SU-DHL-6 (cell line): Measurements from ENCODE around the gene RSPO1.

Source experiments
- H2AFZ ChIP-seq: fragments of 200-600 bp; sonication (generic); 2 replicates; pipeline ENCODE4 v1.6.1; 2014; ENCODE audit warnings: low read depth, mild to moderate bottlenecking, moderate library complexity, mixed read lengths, antibody characterized with exemption, low read length; ENCODE audit not compliant: severe bottlenecking
- H3F3A ChIP-seq: fragments of 200-600 bp; shearing (Covaris generic); 2 replicates; pipeline ENCODE4 v1.6.0; 2016; ENCODE audit warnings: antibody characterized with exemption, mild to moderate bottlenecking; ENCODE audit not compliant: insufficient read depth
- H3K27ac ChIP-seq: fragments of 200-600 bp; sonication (generic); 2 replicates; pipeline ENCODE4 v1.5.1; 2016; ENCODE audit warnings: low read depth, mild to moderate bottlenecking, low read length, moderate library complexity, mixed read lengths
- H3K27me3 ChIP-seq: fragments of 200-600 bp; sonication (generic), shearing (Covaris generic); 2 replicates; pipeline ENCODE4 v1.6.0; 2014; ENCODE audit warnings: mild to moderate bottlenecking, low read length
- H3K36me3 ChIP-seq: fragments of 200-600 bp; sonication (generic); 2 replicates; pipeline ENCODE4 v1.6.1; 2014; ENCODE audit warnings: mild to moderate bottlenecking, low read length, mixed read lengths
- H3K4me2 ChIP-seq: fragments of 300-600, 200-600 bp; shearing (Covaris generic), sonication (generic); 2 replicates; pipeline ENCODE4 v1.6.0; 2014; ENCODE audit warnings: low read length, low read depth, mild to moderate bottlenecking; ENCODE audit not compliant: poor library complexity, severe bottlenecking
- H3K4me3 ChIP-seq: fragments of 200-600 bp; sonication (generic); 2 replicates; pipeline ENCODE4 v1.5.1; 2014; ENCODE audit warnings: antibody characterized with exemption, low read length, mild to moderate bottlenecking, mixed read lengths; ENCODE audit not compliant: insufficient read depth, poor library complexity, severe bottlenecking
- H3K79me2 ChIP-seq: fragments of 200-600 bp; sonication (generic); 2 replicates; pipeline ENCODE4 v1.6.1; 2014; ENCODE audit warnings: mild to moderate bottlenecking, low read length, moderate library complexity; ENCODE audit not compliant: insufficient read depth
- H3K9ac ChIP-seq: fragments of 200-600 bp; sonication (generic); 2 replicates; pipeline ENCODE4 v1.7.0; 2014; ENCODE audit warnings: mild to moderate bottlenecking, low read length
- H3K9me2 ChIP-seq: fragments of 200-600 bp; sonication (generic); replicated peaks from 2 replicates; pipeline ENCODE4 v1.6.1; 2014; ENCODE audit warnings: low read length; ENCODE audit not compliant: insufficient read depth
- H3K9me3 ChIP-seq: fragments of 200-600 bp; sonication (generic); 2 replicates; pipeline ENCODE4 v1.6.1; 2014; ENCODE audit warnings: low read length, mixed read lengths; ENCODE audit not compliant: insufficient read depth
- H4K20me1 ChIP-seq: fragments of 200-600 bp; sonication (generic); 2 replicates; pipeline ENCODE4 v1.6.1; 2014; ENCODE audit warnings: low read depth, mild to moderate bottlenecking, antibody characterized with exemption, low read length, moderate library complexity, mixed read lengths
- EZH2phosphoT487 ChIP-seq: fragments of 200-600 bp; sonication (generic), shearing (Covaris generic); conservative IDR thresholded peaks from 2 replicates; pipeline ENCODE4 v1.6.1; 2018; ENCODE audit warnings: mild to moderate bottlenecking, antibody characterized with exemption, low read length, moderate library complexity, mixed read lengths
- TF ChIP-seq, protein P1 (sequence below): fragments of 200-600 bp; sonication (generic); IDR thresholded peaks from one replicate; pipeline ENCODE4 v1.5.1; 2017; ENCODE audit warnings: antibody characterized with exemption, mild to moderate bottlenecking, low read length, moderate library complexity; ENCODE audit not compliant: insufficient read depth, poor library complexity, severe bottlenecking

Gene RSPO1

DNA sequence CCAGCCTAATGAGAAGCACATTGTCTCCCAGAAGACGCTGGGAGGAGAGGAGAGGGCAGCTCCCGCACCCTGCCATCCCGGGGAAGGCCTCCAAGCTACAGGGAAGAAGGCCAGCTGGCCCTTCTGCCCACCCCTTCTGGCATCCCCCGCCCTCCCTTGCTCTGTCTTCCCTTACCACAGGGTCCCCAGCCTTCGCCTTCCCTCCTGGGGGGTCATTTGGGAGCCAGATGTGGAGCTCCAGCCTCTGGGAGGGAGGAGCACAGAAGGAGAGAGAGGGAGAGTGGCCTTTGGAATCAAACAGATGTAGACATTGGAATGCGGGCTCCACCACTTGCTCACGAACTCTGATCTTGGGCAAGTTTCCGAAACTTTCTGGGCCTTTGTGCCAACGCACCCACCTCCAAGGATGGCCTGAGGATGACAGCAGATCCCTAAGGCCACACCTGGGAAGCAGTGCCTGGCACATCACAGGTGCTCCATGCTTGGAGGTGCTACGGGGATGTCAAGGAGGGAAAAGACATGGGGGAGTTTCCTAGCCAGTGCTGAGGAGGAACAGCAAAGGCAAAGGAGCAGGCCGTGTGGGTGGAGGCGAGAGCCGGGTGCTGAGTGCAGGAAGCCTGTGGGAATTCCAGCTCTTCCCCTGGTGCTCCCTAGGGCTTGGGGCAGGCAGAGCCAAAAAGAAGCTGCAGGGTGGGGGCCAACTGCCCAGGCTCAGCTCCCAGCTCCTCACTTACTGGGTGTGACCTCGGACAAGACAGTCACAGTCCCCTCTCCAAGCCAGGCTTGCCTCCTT is 23.1 kb upstream of the RSPO1 start:
- H3K27me3 ChIP-seq, result no peaks in the 10 kb centered on the region
- H3K36me3 ChIP-seq, result no peaks in the 10 kb centered on the region

DNA sequence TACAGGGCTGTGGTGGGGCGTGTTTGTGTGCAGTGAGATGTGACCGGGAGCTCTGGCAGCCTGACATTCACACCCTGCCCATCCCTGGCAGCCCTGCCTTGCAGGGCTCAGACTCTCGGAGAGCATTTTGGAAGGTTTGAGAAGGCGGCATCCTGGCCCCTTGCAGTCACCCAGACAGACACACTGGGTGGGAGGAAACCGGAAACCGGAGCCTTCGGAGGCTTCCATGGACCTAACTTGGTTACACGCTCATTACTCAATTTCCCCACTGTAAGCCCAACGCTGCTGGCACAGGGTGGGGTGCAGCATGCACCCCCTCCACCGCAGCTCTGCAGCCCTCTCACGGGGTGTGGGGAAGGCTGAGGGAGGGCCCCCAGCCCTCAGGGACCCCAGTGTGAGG is 22.2 kb upstream of the RSPO1 start:
- no peaks in the 10 kb centered on the region for H3K27me3 ChIP-seq
- no peaks in the 10 kb centered on the region for H3K9me3 ChIP-seq
- H4K20me1 ChIP-seq, result no peaks in the 10 kb centered on the region
- no peak overlapping the region for H3K4me2 ChIP-seq
- H3K79me2 ChIP-seq, result no peaks in the 10 kb centered on the region
- H3K27ac ChIP-seq, result no peak overlapping the region
- no peak overlapping the region for H3K9ac ChIP-seq
- H3K36me3 ChIP-seq, result no peaks in the 10 kb centered on the region
- TF ChIP-seq EZH2phosphoT487, result no peak
- TF ChIP-seq, protein P1, sequence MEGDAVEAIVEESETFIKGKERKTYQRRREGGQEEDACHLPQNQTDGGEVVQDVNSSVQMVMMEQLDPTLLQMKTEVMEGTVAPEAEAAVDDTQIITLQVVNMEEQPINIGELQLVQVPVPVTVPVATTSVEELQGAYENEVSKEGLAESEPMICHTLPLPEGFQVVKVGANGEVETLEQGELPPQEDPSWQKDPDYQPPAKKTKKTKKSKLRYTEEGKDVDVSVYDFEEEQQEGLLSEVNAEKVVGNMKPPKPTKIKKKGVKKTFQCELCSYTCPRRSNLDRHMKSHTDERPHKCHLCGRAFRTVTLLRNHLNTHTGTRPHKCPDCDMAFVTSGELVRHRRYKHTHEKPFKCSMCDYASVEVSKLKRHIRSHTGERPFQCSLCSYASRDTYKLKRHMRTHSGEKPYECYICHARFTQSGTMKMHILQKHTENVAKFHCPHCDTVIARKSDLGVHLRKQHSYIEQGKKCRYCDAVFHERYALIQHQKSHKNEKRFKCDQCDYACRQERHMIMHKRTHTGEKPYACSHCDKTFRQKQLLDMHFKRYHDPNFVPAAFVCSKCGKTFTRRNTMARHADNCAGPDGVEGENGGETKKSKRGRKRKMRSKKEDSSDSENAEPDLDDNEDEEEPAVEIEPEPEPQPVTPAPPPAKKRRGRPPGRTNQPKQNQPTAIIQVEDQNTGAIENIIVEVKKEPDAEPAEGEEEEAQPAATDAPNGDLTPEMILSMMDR, result no peak
- no peak overlapping the region for H2AFZ ChIP-seq
- no peaks in the 10 kb centered on the region for H3K9me2 ChIP-seq
- no peaks in the 10 kb centered on the region for H3F3A ChIP-seq
- no peak overlapping the region for H3K4me3 ChIP-seq

More for the DNA sequence above, 23.1 kb upstream of the RSPO1 start:
- Histone ChIP-seq H3K27ac (no peak overlapping the region), H3K79me2 (no peaks in the 10 kb centered on the region), H3K4me2 (no peak overlapping the region), H3F3A (no peaks in the 10 kb centered on the region), H3K9me3 (no peaks in the 10 kb centered on the region), H4K20me1 (no peaks in the 10 kb centered on the region), H3K9ac (no peak overlapping the region), H3K9me2 (no peaks in the 10 kb centered on the region), H3K4me3 (no peak overlapping the region), H2AFZ (no peak overlapping the region)
- TF ChIP-seq, protein P1, result no peak
- no peak for TF ChIP-seq EZH2phosphoT487

DNA sequence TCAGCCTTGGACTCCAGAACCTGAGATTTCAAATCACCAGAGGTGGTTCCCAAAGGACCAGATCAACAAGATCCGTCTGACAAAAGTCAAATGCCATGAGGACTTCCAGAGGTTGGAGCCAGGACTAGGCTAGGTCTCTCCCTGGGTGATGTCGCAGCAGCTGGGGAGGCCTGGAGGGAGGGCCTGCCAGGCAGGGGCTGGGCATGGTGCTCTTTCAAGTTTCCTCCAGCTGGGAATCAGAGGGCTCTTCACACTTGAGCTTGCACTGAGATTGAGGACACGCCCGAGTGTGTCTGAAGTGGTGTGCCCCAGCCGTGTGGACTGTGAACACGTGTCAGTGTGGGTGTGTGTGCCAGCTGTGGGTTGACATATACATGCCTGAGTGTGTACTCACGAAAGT is 21.3 kb upstream of the RSPO1 start:
- H2AFZ ChIP-seq, result no peak overlapping the region
- H3K9me2 ChIP-seq, result no peaks in the 10 kb centered on the region

More for the DNA sequence above, 21.3 kb upstream of the RSPO1 start:
- H4K20me1 ChIP-seq, result no peaks in the 10 kb centered on the region
- H3K4me2 ChIP-seq, result no peak overlapping the region
- no peaks in the 10 kb centered on the region for H3K79me2 ChIP-seq
- no peak overlapping the region for H3K9ac ChIP-seq
- H3K27me3 ChIP-seq, result no peaks in the 10 kb centered on the region
- no peaks in the 10 kb centered on the region for H3F3A ChIP-seq
- H3K27ac ChIP-seq, result no peak overlapping the region
- H3K9me3 ChIP-seq, result no peaks in the 10 kb centered on the region
- no peaks in the 10 kb centered on the region for H3K36me3 ChIP-seq
- H3K4me3 ChIP-seq, result no peak overlapping the region
- no peak for TF ChIP-seq EZH2phosphoT487
- TF ChIP-seq, protein P1, result no peak
